Measurements from ENCODE around the gene PRPF8.

- TF ChIP-seq CTCF (IDR thresholded peaks at IDR 0.05) (no peak), POLR2A (IDR thresholded peaks at IDR 0.05) (no peak)
Measured at GRCh38 chr17:1605681-1606351, 78.9 kb downstream of the PRPF8 start.
